Activated CD4-positive, alpha-beta memory T cell treated with anti-CD3 and anti-CD28 coated beads for 36 hours (primary cell): ENCODE measurements around the gene RALGPS1. TPM values are rescaled to one million over a fixed set of nuclear protein-coding genes. Genes with fewer than 3 reads are reported as not detected.

ENCODE experiments used
- CTCF ChIA-PET: fragments of 350-600 bp; sonication (Branson Sonifier 250); formaldehyde crosslinking; loops from one replicate; lab custom pipeline; 2021; ENCODE audit warnings: antibody characterized with exemption, inconsistent platforms; lab: Charles Lee
- POLR2A ChIA-PET: fragments of 350-600 bp; sonication (Branson Sonifier 250); formaldehyde crosslinking; loops from one replicate; lab custom pipeline; 2021; ENCODE audit warnings: antibody characterized with exemption; lab: Charles Lee
- DNase-seq: peaks from one replicate; pipeline ENCODE4 v3.0.0-alpha.2; 2020
- H3K27ac Mint-ChIP-seq: one replicate; pipeline ENCODE4 v1.8.0; 2021; ENCODE audit warnings: mixed read lengths
- H3K27me3 Mint-ChIP-seq: one replicate; pipeline ENCODE4 v1.8.0; 2021; ENCODE audit warnings: mixed read lengths
- H3K36me3 Mint-ChIP-seq: one replicate; pipeline ENCODE4 v1.8.0; 2021; ENCODE audit warnings: mixed read lengths
- H3K4me1 Mint-ChIP-seq: one replicate; pipeline ENCODE4 v1.8.0; 2021; ENCODE audit warnings: low read depth, mixed read lengths
- H3K4me3 Mint-ChIP-seq: one replicate; pipeline ENCODE4 v1.8.0; 2021; ENCODE audit warnings: mild to moderate bottlenecking, mixed read lengths
- H3K9me3 Mint-ChIP-seq: one replicate; pipeline ENCODE4 v1.8.0; 2021; ENCODE audit warnings: mixed read lengths
- intact Hi-C: fragments of 100-400 bp; cut with micrococcal nuclease; formaldehyde crosslinking; loops from one replicate; pipeline ENCODE4 v1.15.1; 2023
- total RNA-seq, 2 experiments: library from RNA; stranded (reverse); gene quantifications; one replicate each; pipeline ENCODE4 v1.2.3, GENCODE V29; 2021

RALGPS1 gene
- total RNA-seq, 2 experiments from 2014 or later: 2.1 to 3.1 TPM

GRCh38 chr9:127018935-127019334 lies 104.4 kb downstream of the RALGPS1 start:
- ChIA-PET POLR2A (no interaction called here), CTCF (no interaction called here)
- DNase-seq: no peak
- Mint-ChIP-seq H3K36me3 (no peaks in the 10 kb centered on the region), H3K4me1 (no peaks in the 10 kb centered on the region), H3K4me3 (no peak overlapping the region), H3K27me3 (peaks cover 1% of the 10 kb centered on the region), H3K9me3 (no peaks in the 10 kb centered on the region), H3K27ac (no peak overlapping the region)
- intact Hi-C loops: no loop called here

- H3K27me3 Mint-ChIP-seq: peaks cover 1% of the 10 kb centered on the region
- intact Hi-C loops: no loop called here
- H3K36me3 Mint-ChIP-seq: no peaks in the 10 kb centered on the region
- ChIA-PET POLR2A (no interaction called here), CTCF (interaction anchor here (1.2 kb wide), 1 partner anchor 79 kb away, joined by 4 read pairs; no protein-coding TSS in a partner anchor)
- no peaks in the 10 kb centered on the region for H3K4me1 Mint-ChIP-seq
- H3K4me3 Mint-ChIP-seq: no peak overlapping the region
- H3K9me3 Mint-ChIP-seq: no peaks in the 10 kb centered on the region
- H3K27ac Mint-ChIP-seq: no peak overlapping the region
- no peak for DNase-seq
These were observed 105.6 kb downstream of the RALGPS1 start for GRCh38 chr9:127020036-127020801.

DNA sequence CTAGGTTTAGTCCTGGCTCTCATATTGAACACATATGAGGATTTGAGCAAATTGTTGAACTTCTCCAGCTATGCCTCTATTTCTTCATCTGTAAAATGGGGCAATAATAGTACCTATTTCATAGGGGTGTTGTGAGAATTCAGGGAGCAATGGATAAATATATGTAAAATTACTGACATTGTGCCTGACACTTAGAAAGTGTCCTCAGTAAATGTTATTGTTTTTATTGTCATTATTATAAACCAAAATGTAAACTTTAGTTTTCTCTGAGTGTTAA lies 106.2 kb downstream of the RALGPS1 start:
- Mint-ChIP-seq H3K27ac (no peak overlapping the region), H3K4me3 (no peak overlapping the region), H3K36me3 (no peaks in the 10 kb centered on the region), H3K9me3 (no peaks in the 10 kb centered on the region), H3K4me1 (no peaks in the 10 kb centered on the region), H3K27me3 (peaks cover 1% of the 10 kb centered on the region)
- no peak for DNase-seq
- ChIA-PET CTCF (interaction anchor here (1.2 kb wide), 1 partner anchor 80 kb away, joined by 4 read pairs; no protein-coding TSS in a partner anchor), POLR2A (no interaction called here)
- intact Hi-C loops: no loop called here

DNA sequence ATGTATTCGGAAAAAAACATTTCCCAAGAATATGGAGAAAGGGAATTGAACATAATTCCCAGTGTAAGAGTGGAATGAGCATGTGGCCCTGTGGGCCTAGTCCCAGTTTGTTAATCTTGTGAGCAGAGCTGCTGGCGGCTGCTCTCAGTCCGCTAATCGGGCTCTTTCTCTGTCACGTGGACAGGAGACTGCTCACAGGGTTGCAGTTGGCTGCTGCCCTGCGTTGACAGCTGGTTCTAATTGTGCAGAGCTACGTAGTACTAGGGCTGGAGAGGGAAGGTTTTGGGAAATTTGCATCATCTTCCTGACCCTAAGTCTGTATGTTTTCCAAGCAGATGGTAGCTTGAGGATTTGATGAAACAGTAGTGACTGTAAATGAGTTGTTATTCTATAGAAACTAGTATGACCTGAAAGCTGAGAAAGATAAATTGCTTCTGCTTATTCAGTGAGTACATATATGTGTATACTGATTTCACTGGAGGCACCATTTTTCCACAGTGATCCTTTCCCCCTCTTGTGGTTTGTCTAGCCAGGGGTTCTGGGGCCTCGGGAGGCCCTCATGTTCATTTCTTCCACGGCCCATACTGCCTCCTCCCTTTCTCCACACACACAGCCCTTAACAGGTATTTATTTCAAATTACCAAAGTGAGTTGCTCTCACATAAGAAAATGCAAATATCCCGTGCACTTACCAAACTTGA lies 107.2 kb downstream of the RALGPS1 start:
- Mint-ChIP-seq H3K4me1 (no peaks in the 10 kb centered on the region), H3K9me3 (no peaks in the 10 kb centered on the region), H3K36me3 (no peaks in the 10 kb centered on the region), H3K27me3 (peaks cover 1% of the 10 kb centered on the region), H3K27ac (no peak overlapping the region), H3K4me3 (no peak overlapping the region)
- ChIA-PET CTCF (interaction anchor here (0.7 to 1.0 kb wide), 2 partner anchors 17 to 35 kb away, joined by 3 read pairs; no protein-coding TSS in a partner anchor), POLR2A (no interaction called here)
- no peak for DNase-seq
- intact Hi-C loops: no loop called here

DNA sequence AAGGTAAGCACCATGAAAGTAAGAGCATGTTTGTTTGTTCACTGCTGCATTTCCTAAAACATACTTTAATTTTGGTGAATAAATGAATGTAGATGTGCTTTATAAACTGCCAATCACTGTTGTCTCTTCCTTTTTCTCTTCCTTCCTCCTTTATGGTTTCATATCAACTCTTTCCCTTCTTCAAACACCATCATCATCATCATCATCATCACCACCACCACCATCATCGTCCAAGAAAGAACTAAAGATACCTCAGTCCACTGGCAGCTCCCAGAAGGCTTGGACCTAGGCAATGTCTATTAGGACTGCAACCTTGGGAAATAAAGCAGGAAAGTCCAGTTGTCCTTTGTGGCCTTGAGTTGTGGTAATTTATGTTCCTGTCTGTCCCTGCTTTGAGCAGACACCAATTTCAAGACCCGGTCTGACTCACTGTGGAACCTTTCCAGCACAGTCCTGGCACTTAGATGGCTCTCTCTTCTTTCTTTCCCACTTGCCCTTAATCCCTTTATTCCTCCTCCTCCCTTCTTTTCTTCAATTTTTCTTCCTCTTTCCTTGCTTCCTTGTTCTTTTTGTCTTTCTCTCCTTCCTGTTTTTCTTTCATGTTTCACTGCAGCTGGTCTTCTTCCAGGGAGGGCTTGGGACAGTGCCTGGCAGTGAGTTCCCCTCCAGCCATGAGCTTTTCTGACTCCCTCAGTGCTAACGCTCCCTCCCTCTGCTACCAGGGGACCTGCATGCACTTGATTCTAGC lies 108.5 kb downstream of the RALGPS1 start:
- POLR2A ChIA-PET: no interaction called here
- H3K4me3 Mint-ChIP-seq: no peak overlapping the region
- no peak overlapping the region for H3K27ac Mint-ChIP-seq
- H3K4me1 Mint-ChIP-seq: no peaks in the 10 kb centered on the region
- H3K27me3 Mint-ChIP-seq: peaks cover 1% of the 10 kb centered on the region
- no peaks in the 10 kb centered on the region for H3K36me3 Mint-ChIP-seq
- no peaks in the 10 kb centered on the region for H3K9me3 Mint-ChIP-seq
- intact Hi-C loops: no loop called here
- no peak for DNase-seq
- CTCF ChIA-PET: no interaction called here

GRCh38 chr9:127025042-127025441 lies 110.5 kb downstream of the RALGPS1 start:
- ChIA-PET POLR2A (no interaction called here), CTCF (no interaction called here)
- Mint-ChIP-seq H3K9me3 (no peaks in the 10 kb centered on the region), H3K36me3 (no peaks in the 10 kb centered on the region), H3K4me1 (no peaks in the 10 kb centered on the region), H3K27me3 (no peaks in the 10 kb centered on the region), H3K4me3 (no peak overlapping the region), H3K27ac (no peak overlapping the region)
- DNase-seq: no peak
- intact Hi-C loops: no loop called here

- DNase-seq: no peak
- Mint-ChIP-seq H3K27me3 (no peaks in the 10 kb centered on the region), H3K9me3 (no peaks in the 10 kb centered on the region), H3K4me3 (no peak overlapping the region), H3K36me3 (no peaks in the 10 kb centered on the region), H3K4me1 (no peaks in the 10 kb centered on the region), H3K27ac (no peak overlapping the region)
- intact Hi-C loops: no loop called here
- CTCF ChIA-PET: no interaction called here
- POLR2A ChIA-PET: no interaction called here
These were observed 113.1 kb downstream of the RALGPS1 start for GRCh38 chr9:127027694-127028093.

DNA sequence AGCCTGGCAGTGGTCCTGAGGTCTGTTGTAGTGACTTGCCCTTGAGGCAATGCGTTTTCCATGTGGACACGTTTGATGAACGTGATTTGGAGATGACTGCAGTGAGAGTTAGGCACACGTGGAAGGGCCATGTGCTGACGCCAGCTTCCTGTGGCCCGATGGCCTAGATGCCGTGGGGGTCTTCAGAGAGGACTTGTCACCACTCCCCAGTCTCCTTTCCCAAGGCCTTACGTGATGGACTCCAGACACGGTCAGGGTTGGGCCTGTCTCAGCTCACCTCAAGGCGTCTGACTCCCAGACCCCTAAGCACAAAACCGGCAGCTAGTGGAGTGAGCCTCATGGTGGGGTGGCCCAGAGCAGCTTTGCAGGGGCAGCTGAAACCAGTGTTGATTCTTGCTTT lies 115.0 kb downstream of the RALGPS1 start:
- no peaks in the 10 kb centered on the region for H3K9me3 Mint-ChIP-seq
- intact Hi-C loops: no loop called here
- H3K4me3 Mint-ChIP-seq: no peak overlapping the region
- H3K36me3 Mint-ChIP-seq: no peaks in the 10 kb centered on the region
- no peaks in the 10 kb centered on the region for H3K27me3 Mint-ChIP-seq
- no peaks in the 10 kb centered on the region for H3K4me1 Mint-ChIP-seq
- no peak overlapping the region for H3K27ac Mint-ChIP-seq
- ChIA-PET CTCF (no interaction called here), POLR2A (no interaction called here)
- no peak for DNase-seq

- Mint-ChIP-seq H3K4me1 (no peaks in the 10 kb centered on the region), H3K36me3 (no peaks in the 10 kb centered on the region), H3K4me3 (no peak overlapping the region), H3K9me3 (no peaks in the 10 kb centered on the region), H3K27me3 (no peaks in the 10 kb centered on the region), H3K27ac (no peak overlapping the region)
- ChIA-PET CTCF (interaction anchor here (0.7 kb wide), 1 partner anchor 22 kb away, joined by 5 read pairs; no protein-coding TSS in a partner anchor), POLR2A (no interaction called here)
- no peak for DNase-seq
- intact Hi-C loops: no loop called here
These were observed 116.5 kb downstream of the RALGPS1 start for GRCh38 chr9:127030814-127031740.

GRCh38 chr9:127032256-127032655 lies 117.7 kb downstream of the RALGPS1 start:
- H3K36me3 Mint-ChIP-seq: no peaks in the 10 kb centered on the region
- POLR2A ChIA-PET: no interaction called here
- H3K27ac Mint-ChIP-seq: no peak overlapping the region
- intact Hi-C loops: no loop called here
- H3K27me3 Mint-ChIP-seq: no peaks in the 10 kb centered on the region
- H3K9me3 Mint-ChIP-seq: no peaks in the 10 kb centered on the region
- no peaks in the 10 kb centered on the region for H3K4me1 Mint-ChIP-seq
- CTCF ChIA-PET: no interaction called here
- H3K4me3 Mint-ChIP-seq: no peak overlapping the region
- DNase-seq: no peak

- Mint-ChIP-seq H3K27ac (no peak overlapping the region), H3K27me3 (no peaks in the 10 kb centered on the region), H3K4me3 (no peak overlapping the region), H3K4me1 (no peaks in the 10 kb centered on the region), H3K36me3 (no peaks in the 10 kb centered on the region), H3K9me3 (no peaks in the 10 kb centered on the region)
- CTCF ChIA-PET: no interaction called here
- DNase-seq: no peak
- POLR2A ChIA-PET: no interaction called here
- intact Hi-C loops: no loop called here
These were observed 118.5 kb downstream of the RALGPS1 start for GRCh38 chr9:127033061-127033460.
